CD4-positive, alpha-beta T cell treated with Interleukin-15 for 1 hour (primary cell): Measurements from ENCODE around the gene PEBP1.
A peak's percentile ranks its signal among the peaks of the same experiment; 100 is the strongest.

Experiments
- DNase-seq: peaks from one replicate; pipeline ENCODE4 v3.0.0-alpha.2; 2020

The PEBP1 gene

GRCh38 chr12:118136559-118137003 is 657 bp downstream of the PEBP1 start:
- peak; percentile 20 for DNase-seq

GRCh38 chr12:118137148-118137678 is 1.3 kb downstream of the PEBP1 start:
- no peak for DNase-seq

- DNase-seq: no peak
Observed at GRCh38 chr12:118140825-118141224, 4.9 kb downstream of the PEBP1 start.

DNA sequence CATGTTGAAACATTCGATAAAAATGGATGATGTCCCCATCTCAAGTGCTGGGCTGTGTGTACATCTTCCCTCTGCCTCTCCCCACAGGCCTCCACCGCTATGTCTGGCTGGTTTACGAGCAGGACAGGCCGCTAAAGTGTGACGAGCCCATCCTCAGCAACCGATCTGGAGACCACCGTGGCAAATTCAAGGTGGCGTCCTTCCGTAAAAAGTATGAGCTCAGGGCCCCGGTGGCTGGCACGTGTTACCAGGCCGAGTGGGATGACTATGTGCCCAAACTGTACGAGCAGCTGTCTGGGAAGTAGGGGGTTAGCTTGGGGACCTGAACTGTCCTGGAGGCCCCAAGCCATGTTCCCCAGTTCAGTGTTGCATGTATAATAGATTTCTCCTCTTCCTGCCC is 8.6 kb downstream of the PEBP1 start:
- no peak for DNase-seq

DNA sequence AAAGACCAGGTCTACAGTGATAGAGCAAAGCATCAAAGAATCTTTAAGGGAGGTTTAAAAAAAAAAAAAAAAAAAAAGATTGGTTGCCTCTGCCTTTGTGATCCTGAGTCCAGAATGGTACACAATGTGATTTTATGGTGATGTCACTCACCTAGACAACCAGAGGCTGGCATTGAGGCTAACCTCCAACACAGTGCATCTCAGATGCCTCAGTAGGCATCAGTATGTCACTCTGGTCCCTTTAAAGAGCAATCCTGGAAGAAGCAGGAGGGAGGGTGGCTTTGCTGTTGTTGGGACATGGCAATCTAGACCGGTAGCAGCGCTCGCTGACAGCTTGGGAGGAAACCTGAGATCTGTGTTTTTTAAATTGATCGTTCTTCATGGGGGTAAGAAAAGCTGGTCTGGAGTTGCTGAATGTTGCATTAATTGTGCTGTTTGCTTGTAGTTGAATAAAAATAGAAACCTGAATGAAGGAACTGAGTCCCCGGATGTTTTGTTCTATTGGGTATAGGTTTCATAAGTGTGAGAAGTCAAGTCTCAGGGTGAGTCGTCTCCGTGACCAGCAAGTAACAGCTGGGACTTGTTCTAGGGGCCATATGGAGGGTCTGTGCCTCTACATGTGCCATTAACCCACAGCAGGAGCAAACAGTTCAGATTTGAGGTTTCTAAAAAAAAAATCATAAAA is 9.3 kb downstream of the PEBP1 start:
- DNase-seq: no peak

- DNase-seq: no peak
Observed at GRCh38 chr12:118145798-118146156, 9.9 kb downstream of the PEBP1 start.

GRCh38 chr12:118148287-118148686 is 12.4 kb downstream of the PEBP1 start:
- DNase-seq: no peak

GRCh38 chr12:118150625-118151024 is 14.7 kb downstream of the PEBP1 start:
- DNase-seq: no peak

DNA sequence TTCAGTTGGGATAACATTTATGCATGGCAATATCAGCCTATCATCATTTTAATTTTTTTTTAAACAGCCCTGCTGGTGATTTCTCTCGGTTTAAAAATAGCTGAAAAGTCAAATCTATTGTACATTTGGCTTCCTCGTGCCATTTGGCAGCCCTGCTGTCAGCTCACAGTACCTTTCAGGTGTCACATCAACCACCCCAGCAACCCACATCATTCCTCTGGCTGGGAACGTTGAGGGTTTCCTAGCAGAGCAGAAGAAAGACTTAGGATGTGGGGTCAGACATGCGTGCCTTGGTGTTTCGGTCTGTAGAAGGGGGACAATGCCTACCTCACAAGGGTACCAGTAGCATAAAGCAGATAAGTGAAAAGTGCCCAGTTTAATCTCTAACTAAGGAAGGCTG is 15.8 kb downstream of the PEBP1 start:
- DNase-seq: no peak

GRCh38 chr12:118160536-118160935 is 24.6 kb downstream of the PEBP1 start:
- no peak for DNase-seq

- no peak for DNase-seq
Observed at GRCh38 chr12:118164798-118165486, 29.0 kb downstream of the PEBP1 start.

GRCh38 chr12:118166946-118167345 is 31.0 kb downstream of the PEBP1 start:
- no peak for DNase-seq

DNA sequence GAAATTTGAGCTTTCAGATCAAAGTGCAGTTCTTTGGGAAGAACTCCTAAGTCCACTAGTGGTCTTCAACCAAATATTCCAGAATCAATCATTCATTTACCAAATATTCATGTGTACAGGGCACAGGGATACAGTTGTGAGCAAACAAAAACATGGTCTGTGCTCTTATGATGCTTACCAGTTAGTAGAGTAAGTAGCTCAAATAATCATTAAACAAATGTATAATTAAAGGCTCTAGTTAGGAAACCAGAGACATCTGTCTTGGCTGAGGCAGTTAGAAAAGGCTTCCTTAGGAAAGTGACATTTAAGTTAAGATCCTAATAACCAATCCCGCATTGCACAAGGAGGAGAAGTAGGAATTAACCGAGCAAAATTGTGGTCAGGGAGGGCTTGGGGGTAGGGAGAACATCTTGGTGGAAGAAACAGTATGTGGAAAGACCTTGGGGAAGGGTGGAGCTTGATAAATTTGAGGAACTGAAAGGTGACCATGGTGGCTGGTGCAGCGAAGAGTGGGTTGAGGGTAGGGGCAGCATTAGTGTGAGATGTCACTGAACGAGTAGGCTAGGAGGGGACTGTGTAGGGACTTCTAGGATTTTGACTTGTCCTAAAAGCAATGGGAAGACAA is 40.0 kb downstream of the PEBP1 start:
- DNase-seq: peak; percentile 23

GRCh38 chr12:118183155-118183554 is 47.2 kb downstream of the PEBP1 start:
- DNase-seq: no peak

DNA sequence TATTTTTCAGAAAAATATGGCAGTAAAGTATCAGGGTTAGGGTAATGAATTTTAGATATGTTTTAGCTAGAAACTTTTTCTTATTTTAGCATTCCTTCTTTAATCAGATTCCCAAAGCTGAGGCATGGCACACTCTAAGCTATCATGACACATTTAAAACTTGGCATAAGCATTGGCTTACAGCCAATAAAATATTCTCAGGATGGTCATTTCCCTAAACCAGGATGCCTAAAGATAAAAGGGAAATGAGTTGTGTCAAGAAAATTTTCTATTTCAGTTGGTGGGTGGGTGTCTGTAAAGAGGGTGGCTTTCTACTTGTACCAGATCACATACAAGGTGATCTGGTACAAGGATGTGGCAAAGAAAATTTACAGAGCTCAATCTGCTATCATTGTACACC is 47.8 kb downstream of the PEBP1 start:
- no peak for DNase-seq

DNA sequence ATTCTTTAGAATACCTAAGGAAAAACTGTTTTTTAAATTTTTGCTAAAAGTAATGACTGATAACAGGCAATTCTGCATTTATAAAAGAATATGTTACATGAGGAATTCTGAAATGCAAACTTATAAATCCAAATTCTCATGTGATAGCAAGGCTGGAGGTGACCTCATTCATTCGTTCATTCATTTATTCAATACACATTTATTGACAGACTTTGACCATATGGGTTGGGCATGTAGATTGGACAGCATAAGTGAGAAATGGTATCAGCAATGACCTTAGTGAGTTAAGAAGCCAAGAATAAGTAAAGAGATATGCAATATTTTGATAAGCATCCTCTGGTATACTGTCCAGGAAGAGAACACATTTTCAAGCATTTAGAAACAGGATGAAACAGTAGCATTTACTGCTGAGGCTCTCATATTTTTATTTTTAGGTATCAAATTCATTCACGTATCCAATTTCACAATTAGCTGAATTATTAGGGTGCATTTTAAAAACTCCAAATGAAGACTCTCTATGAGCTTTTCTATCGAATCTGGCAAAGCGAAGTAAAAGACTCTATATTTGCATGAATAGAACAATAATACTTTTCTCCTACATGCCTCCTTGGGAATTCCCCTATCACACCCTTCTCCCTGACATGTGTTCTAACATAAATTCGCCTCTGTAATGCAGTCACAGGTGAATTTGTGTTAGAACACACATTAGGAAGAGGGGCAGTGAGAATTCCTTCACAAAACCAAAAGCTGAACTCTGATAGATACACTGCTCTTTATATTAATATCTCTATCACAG is 49.9 kb downstream of the PEBP1 start:
- DNase-seq: no peak

DNA sequence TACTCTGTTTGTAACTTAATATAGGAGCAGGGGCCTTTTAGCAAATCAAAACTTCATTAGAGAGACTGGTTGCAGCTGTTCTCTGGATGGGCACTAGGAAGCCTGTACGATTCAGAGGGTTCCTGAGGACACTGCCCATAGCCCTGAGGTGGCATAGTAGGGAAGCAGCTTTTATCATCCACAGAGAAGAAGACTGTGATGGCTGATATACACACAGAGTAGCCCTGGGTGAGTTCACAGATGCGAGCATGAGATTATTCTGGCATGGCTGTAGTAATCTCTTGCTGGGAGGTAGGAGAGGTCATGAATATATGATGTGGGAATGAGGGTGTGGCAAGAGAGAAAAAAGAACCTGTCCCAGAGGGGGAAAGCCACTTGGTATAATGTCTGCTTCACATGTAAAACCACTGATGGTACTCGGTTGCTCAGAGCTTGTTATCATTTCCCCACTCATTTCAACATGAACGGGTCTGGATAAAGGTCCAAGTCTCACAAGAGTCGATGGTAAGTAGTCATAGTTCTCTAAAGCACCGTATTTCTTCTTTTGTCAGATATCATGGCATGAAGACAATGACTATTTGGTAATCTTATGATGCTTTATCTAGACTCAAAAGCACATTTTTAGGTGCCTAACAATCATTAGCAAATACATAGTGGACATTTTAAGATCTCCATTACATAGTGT is 52.0 kb downstream of the PEBP1 start:
- no peak for DNase-seq

GRCh38 chr12:118188690-118189371 is 52.9 kb downstream of the PEBP1 start:
- DNase-seq: no peak

GRCh38 chr12:118189741-118190191 is 53.8 kb downstream of the PEBP1 start:
- DNase-seq: no peak

DNA sequence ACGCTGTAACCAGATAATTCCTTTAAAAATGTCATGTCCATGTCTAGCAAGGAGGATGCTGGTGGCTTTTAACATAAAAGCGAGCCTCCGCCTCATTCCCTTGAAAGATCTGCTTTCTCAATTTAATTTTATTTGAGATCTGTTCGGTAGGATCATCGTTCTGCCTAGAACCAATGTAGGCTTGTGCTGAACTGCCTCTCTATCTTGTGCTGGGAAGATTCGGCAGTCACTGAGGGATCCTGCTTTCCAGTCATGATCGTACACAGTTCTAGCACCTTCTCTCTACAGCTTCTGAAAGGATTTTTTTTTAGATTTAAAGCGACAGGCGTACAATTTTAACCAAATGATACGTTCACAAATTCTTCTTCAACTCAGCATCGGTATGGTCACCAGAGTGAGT is 54.3 kb downstream of the PEBP1 start:
- DNase-seq: no peak

- no peak for DNase-seq
Observed at GRCh38 chr12:118193477-118193876, 57.6 kb downstream of the PEBP1 start.

GRCh38 chr12:118193958-118194357 is 58.0 kb downstream of the PEBP1 start:
- no peak for DNase-seq
